Trophoblast cell (in vitro differentiated cells and primary cell): ENCODE results near the gene TIGAR.

Experiments
- DNase-seq, 2 donors: peaks; one replicate each; pipeline ENCODE4 v3.0.0-alpha.2; 2016
- H2AFZ ChIP-seq: 2 replicates; pipeline ENCODE4 v1.6.1; 2013; ENCODE audit warnings: low read length, moderate library complexity, mild to moderate bottlenecking; ENCODE audit not compliant: insufficient read depth, poor library complexity
- H2AK5ac ChIP-seq: 2 replicates; pipeline ENCODE4 v1.6.1; 2013; ENCODE audit warnings: mild to moderate bottlenecking, low read length
- H2BK120ac ChIP-seq: 2 replicates; pipeline ENCODE4 v1.6.1; 2013; ENCODE audit warnings: low read length, mild to moderate bottlenecking, moderate library complexity; ENCODE audit not compliant: insufficient read depth, poor library complexity
- H2BK12ac ChIP-seq: 2 replicates; pipeline ENCODE4 v1.6.1; 2013; ENCODE audit warnings: mild to moderate bottlenecking, low read length, moderate library complexity
- H2BK5ac ChIP-seq: 2 replicates; pipeline ENCODE4 v1.6.1; 2013; ENCODE audit warnings: low read length, low read depth, moderate library complexity, mild to moderate bottlenecking; ENCODE audit not compliant: poor library complexity
- H3K14ac ChIP-seq: 2 replicates; pipeline ENCODE4 v1.6.1; 2013; ENCODE audit warnings: mild to moderate bottlenecking, low read length
- H3K18ac ChIP-seq: 2 replicates; pipeline ENCODE4 v1.6.1; 2013; ENCODE audit warnings: mild to moderate bottlenecking, low read length
- H3K23ac ChIP-seq: 2 replicates; pipeline ENCODE4 v1.6.1; 2013; ENCODE audit warnings: low read length
- H3K27ac ChIP-seq: 2 replicates; pipeline ENCODE4 v1.5.1; 2013; ENCODE audit warnings: low read depth, mild to moderate bottlenecking, inconsistent platforms, low read length, moderate library complexity
- H3K27me3 ChIP-seq: 2 replicates; pipeline ENCODE4 v1.6.1; 2013; ENCODE audit warnings: inconsistent platforms, mild to moderate bottlenecking, low read length, moderate library complexity; ENCODE audit not compliant: insufficient read depth
- H3K36me3 ChIP-seq, 2 experiments: 1 replicate in 1 of 2; 2 replicates in 1 of 2; pipeline ENCODE4 v1.6.1; 2013; ENCODE audit warnings: low read length in 2 of 2, mild to moderate bottlenecking in 2 of 2, moderate library complexity in 1 of 2; ENCODE audit not compliant: insufficient read depth in 2 of 2, control insufficient read depth in 1 of 2
- H3K4ac ChIP-seq: 2 replicates; pipeline ENCODE4 v1.6.1; 2013; ENCODE audit warnings: low read depth, mild to moderate bottlenecking, low read length, moderate library complexity
- H3K4me1 ChIP-seq, 2 experiments: 1 replicate in 1 of 2; 2 replicates in 1 of 2; pipeline ENCODE4 v1.6.1; 2013; ENCODE audit warnings: low read length in 2 of 2, mild to moderate bottlenecking in 2 of 2, moderate library complexity in 1 of 2; ENCODE audit not compliant: insufficient read depth in 2 of 2, control insufficient read depth in 1 of 2
- H3K4me2 ChIP-seq: 2 replicates; pipeline ENCODE4 v1.6.1; 2013; ENCODE audit warnings: inconsistent platforms, mild to moderate bottlenecking, low read length, moderate library complexity
- H3K4me3 ChIP-seq: 2 replicates; pipeline ENCODE4 v1.5.1; 2013; ENCODE audit warnings: mild to moderate bottlenecking, low read depth, low read length, inconsistent platforms
- H3K79me1 ChIP-seq: one replicate; pipeline ENCODE4 v1.6.1; 2013; ENCODE audit warnings: low read length
- H3K79me2 ChIP-seq: 2 replicates; pipeline ENCODE4 v1.6.1; 2013; ENCODE audit warnings: low read length, mild to moderate bottlenecking; ENCODE audit not compliant: control insufficient read depth, insufficient read depth, poor library complexity
- H3K9ac ChIP-seq: 2 replicates; pipeline ENCODE4 v1.6.1; 2013; ENCODE audit warnings: mild to moderate bottlenecking, low read length
- H3K9me3 ChIP-seq: 2 replicates; pipeline ENCODE4 v1.6.1; 2013; ENCODE audit warnings: low read depth, mild to moderate bottlenecking, control low read depth, inconsistent platforms, low read length; ENCODE audit not compliant: insufficient read depth
- H4K12ac ChIP-seq: 2 replicates; pipeline ENCODE4 v1.6.1; 2013; ENCODE audit warnings: low read depth, mild to moderate bottlenecking, low read length, moderate library complexity
- H4K8ac ChIP-seq: 2 replicates; pipeline ENCODE4 v1.6.1; 2013; ENCODE audit warnings: low read depth, mild to moderate bottlenecking, low read length, moderate library complexity
- H4K91ac ChIP-seq: one replicate; pipeline ENCODE4 v1.6.1; 2013; ENCODE audit warnings: low read depth, mild to moderate bottlenecking, low read length, moderate library complexity
- WGBS: extraction: QIAGEN DNeasy Blood & Tissue Kit; methylation state at CpG from one replicate; pipeline ENCODE4 v1.1.7; 2013; ENCODE audit warnings: missing lambda C conversion rate; ENCODE audit not compliant: insufficient read length, insufficient coverage; ENCODE audit errors: extremely low coverage; 5-methylcytosine and 5-hydroxymethylcytosine counted together

Gene TIGAR

GRCh38 chr12:4279198-4279690 lies 41.8 kb upstream of the TIGAR start:
- DNase-seq: no peak
- Histone ChIP-seq H2AK5ac (no peak overlapping the region), H3K4me1 (peaks cover 8 to 26% of the 10 kb centered on the region in 2 experiments), H3K4me2 (no peak overlapping the region), H3K27ac (no peak overlapping the region), H3K4ac (no peak overlapping the region), H4K12ac (no peak overlapping the region), H3K14ac (no peak overlapping the region), H3K79me1 (peaks cover 14% of the 10 kb centered on the region), H2BK5ac (no peak overlapping the region), H4K91ac (no peak overlapping the region), H3K9ac (no peak overlapping the region), H3K4me3 (no peak overlapping the region), H3K9me3 (peaks cover 3% of the 10 kb centered on the region), H3K79me2 (peaks cover 7% of the 10 kb centered on the region), H2BK12ac (no peak overlapping the region), H2BK120ac (no peak overlapping the region), H3K27me3 (peaks cover 2% of the 10 kb centered on the region), H3K36me3 (peaks cover 56 to 72% of the 10 kb centered on the region in 2 experiments), H3K23ac (no peak overlapping the region), H3K18ac (no peak overlapping the region), H2AFZ (no peak overlapping the region), H4K8ac (no peak overlapping the region)
- no CpG with 5 or more reads among the region's 10 CpGs for WGBS

GRCh38 chr12:4280351-4281163 lies 40.5 kb upstream of the TIGAR start:
- H3K4me2 ChIP-seq: no peak overlapping the region
- no CpG with 5 or more reads among the region's 15 CpGs for WGBS
- no peak overlapping the region for H2BK5ac ChIP-seq
- no peak overlapping the region for H3K27ac ChIP-seq
- H2AFZ ChIP-seq: no peak overlapping the region
- H4K12ac ChIP-seq: no peak overlapping the region
- no peak overlapping the region for H4K8ac ChIP-seq
- no peak overlapping the region for H2AK5ac ChIP-seq
- peaks cover 8 to 28% of the 10 kb centered on the region in 2 experiments for H3K4me1 ChIP-seq
- H3K9me3 ChIP-seq: peaks cover 3% of the 10 kb centered on the region
- no peak overlapping the region for H2BK12ac ChIP-seq
- H3K79me2 ChIP-seq: no peaks in the 10 kb centered on the region
- H3K79me1 ChIP-seq: peaks cover 5% of the 10 kb centered on the region
- no peak overlapping the region for H3K23ac ChIP-seq
- H3K4ac ChIP-seq: no peak overlapping the region
- no peak overlapping the region for H2BK120ac ChIP-seq
- peak overlapping the region; percentile 14 for H3K18ac ChIP-seq
- no peak overlapping the region for H3K14ac ChIP-seq
- H3K36me3 ChIP-seq: peaks cover 66 to 82% of the 10 kb centered on the region in 2 experiments
- no peak overlapping the region for H4K91ac ChIP-seq
- no peak overlapping the region for H3K9ac ChIP-seq
- no peaks in the 10 kb centered on the region for H3K27me3 ChIP-seq
- H3K4me3 ChIP-seq: peak overlapping the region; percentile 10
- DNase-seq: no peak

GRCh38 chr12:4281173-4281654 lies 39.8 kb upstream of the TIGAR start:
- H3K4me3 ChIP-seq: no peak overlapping the region
- H2BK120ac ChIP-seq: no peak overlapping the region
- peaks cover 8 to 24% of the 10 kb centered on the region in 2 experiments for H3K4me1 ChIP-seq
- H3K4me2 ChIP-seq: no peak overlapping the region
- H4K12ac ChIP-seq: no peak overlapping the region
- H3K9me3 ChIP-seq: peaks cover 3% of the 10 kb centered on the region
- no peaks in the 10 kb centered on the region for H3K79me2 ChIP-seq
- no peak for DNase-seq
- no peak overlapping the region for H3K9ac ChIP-seq
- H2AK5ac ChIP-seq: no peak overlapping the region
- peaks cover 66 to 83% of the 10 kb centered on the region in 2 experiments for H3K36me3 ChIP-seq
- H4K8ac ChIP-seq: no peak overlapping the region
- no peak overlapping the region for H3K27ac ChIP-seq
- no peak overlapping the region for H3K4ac ChIP-seq
- H3K27me3 ChIP-seq: no peaks in the 10 kb centered on the region
- no peak overlapping the region for H3K14ac ChIP-seq
- WGBS: no CpG with 5 or more reads among the region's 16 CpGs
- H3K79me1 ChIP-seq: peaks cover under 1% of the 10 kb centered on the region
- H3K23ac ChIP-seq: no peak overlapping the region
- H2AFZ ChIP-seq: no peak overlapping the region
- no peak overlapping the region for H3K18ac ChIP-seq
- H4K91ac ChIP-seq: no peak overlapping the region
- H2BK12ac ChIP-seq: no peak overlapping the region
- H2BK5ac ChIP-seq: no peak overlapping the region

GRCh38 chr12:4282103-4282891 lies 38.7 kb upstream of the TIGAR start:
- Histone ChIP-seq H3K4me3 (no peak overlapping the region), H3K23ac (no peak overlapping the region), H3K4ac (no peak overlapping the region), H2AK5ac (no peak overlapping the region), H3K79me2 (no peaks in the 10 kb centered on the region), H3K79me1 (no peaks in the 10 kb centered on the region), H3K27me3 (no peaks in the 10 kb centered on the region), H3K4me2 (no peak overlapping the region), H3K14ac (no peak overlapping the region), H3K9me3 (peaks cover 3% of the 10 kb centered on the region), H2BK5ac (no peak overlapping the region), H3K4me1 (peaks cover 8 to 25% of the 10 kb centered on the region in 2 experiments), H3K27ac (no peak overlapping the region), H3K36me3 (peaks cover 77 to 88% of the 10 kb centered on the region in 2 experiments), H2BK12ac (no peak overlapping the region), H4K8ac (no peak overlapping the region), H2BK120ac (no peak overlapping the region), H3K18ac (no peak overlapping the region), H4K91ac (no peak overlapping the region), H2AFZ (no peak overlapping the region), H4K12ac (no peak overlapping the region), H3K9ac (no peak overlapping the region)
- WGBS: no CpG with 5 or more reads among the region's 16 CpGs
- DNase-seq: no peak
